PFSK-1 (cell line): ENCODE results near the gene SLIT2. TPM values are rescaled to one million over a fixed set of nuclear protein-coding genes. Genes with fewer than 3 reads are reported as not detected.

Source experiments
- FOXP2 ChIP-seq: optimal IDR thresholded peaks from 2 replicates; pipeline ENCODE3; 2011; ENCODE audit warnings: borderline replicate concordance, control low read depth, inconsistent platforms; ENCODE audit not compliant: insufficient read depth; ENCODE audit errors: extremely low read length, extremely low read depth
- POLR2AphosphoS5 ChIP-seq: IDR thresholded peaks from 2 replicates; pipeline ENCODE4 v1.6.1; 2012; ENCODE audit warnings: low read depth, mild to moderate bottlenecking, control low read depth, low read length, moderate library complexity
- SIN3A ChIP-seq: IDR thresholded peaks from 2 replicates; pipeline ENCODE4 v1.6.1; 2012; ENCODE audit warnings: mild to moderate bottlenecking, low read length, moderate library complexity, borderline replicate concordance; ENCODE audit not compliant: insufficient read depth
- TAF1 ChIP-seq: IDR thresholded peaks from 2 replicates; pipeline ENCODE4 v1.6.1; 2012; ENCODE audit warnings: low read length, control low read depth, borderline replicate concordance; ENCODE audit not compliant: insufficient read depth
- polyA plus RNA-seq: library from polyadenylated mRNA; unstranded; fragments of >200 nt; gene quantifications from one replicate; pipeline ENCODE4 v1.2.1, GENCODE V29; 2012; ENCODE audit warnings: low read depth, missing spikeins; ENCODE audit not compliant: insufficient read length
- TF ChIP-seq, protein P1 (sequence below), 2 experiments: IDR thresholded peaks; 2 replicates each; pipeline versions ENCODE4 v1.6.1 to v1.8.0; 2011 to 2012; ENCODE audit warnings: low read depth in 2 of 2, low read length in 2 of 2, control low read depth in 1 of 2, inconsistent platforms in 1 of 2, mild to moderate bottlenecking in 1 of 2, moderate library complexity in 1 of 2; ENCODE audit not compliant: insufficient read depth in 1 of 2

SLIT2 gene, protein sequence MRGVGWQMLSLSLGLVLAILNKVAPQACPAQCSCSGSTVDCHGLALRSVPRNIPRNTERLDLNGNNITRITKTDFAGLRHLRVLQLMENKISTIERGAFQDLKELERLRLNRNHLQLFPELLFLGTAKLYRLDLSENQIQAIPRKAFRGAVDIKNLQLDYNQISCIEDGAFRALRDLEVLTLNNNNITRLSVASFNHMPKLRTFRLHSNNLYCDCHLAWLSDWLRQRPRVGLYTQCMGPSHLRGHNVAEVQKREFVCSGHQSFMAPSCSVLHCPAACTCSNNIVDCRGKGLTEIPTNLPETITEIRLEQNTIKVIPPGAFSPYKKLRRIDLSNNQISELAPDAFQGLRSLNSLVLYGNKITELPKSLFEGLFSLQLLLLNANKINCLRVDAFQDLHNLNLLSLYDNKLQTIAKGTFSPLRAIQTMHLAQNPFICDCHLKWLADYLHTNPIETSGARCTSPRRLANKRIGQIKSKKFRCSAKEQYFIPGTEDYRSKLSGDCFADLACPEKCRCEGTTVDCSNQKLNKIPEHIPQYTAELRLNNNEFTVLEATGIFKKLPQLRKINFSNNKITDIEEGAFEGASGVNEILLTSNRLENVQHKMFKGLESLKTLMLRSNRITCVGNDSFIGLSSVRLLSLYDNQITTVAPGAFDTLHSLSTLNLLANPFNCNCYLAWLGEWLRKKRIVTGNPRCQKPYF (N-terminal part only)
- polyA plus RNA-seq, result 13.3 TPM

GRCh38 chr4:20251796-20252655 lies at the start of gene SLIT2:
SLIT2 (plus strand) TSS chr4:20251905; CDS start chr4:20253816, 1,911 bp downstream.
- TF ChIP-seq POLR2AphosphoS5 (peak; percentile 96), FOXP2 (no peak), SIN3A (0 out of 2 replicates have a peak, but pooled peaks have one; percentile 61), TAF1 (peak; percentile 83; the same call in 1 of the 2 replicates)
- TF ChIP-seq, protein P1, sequence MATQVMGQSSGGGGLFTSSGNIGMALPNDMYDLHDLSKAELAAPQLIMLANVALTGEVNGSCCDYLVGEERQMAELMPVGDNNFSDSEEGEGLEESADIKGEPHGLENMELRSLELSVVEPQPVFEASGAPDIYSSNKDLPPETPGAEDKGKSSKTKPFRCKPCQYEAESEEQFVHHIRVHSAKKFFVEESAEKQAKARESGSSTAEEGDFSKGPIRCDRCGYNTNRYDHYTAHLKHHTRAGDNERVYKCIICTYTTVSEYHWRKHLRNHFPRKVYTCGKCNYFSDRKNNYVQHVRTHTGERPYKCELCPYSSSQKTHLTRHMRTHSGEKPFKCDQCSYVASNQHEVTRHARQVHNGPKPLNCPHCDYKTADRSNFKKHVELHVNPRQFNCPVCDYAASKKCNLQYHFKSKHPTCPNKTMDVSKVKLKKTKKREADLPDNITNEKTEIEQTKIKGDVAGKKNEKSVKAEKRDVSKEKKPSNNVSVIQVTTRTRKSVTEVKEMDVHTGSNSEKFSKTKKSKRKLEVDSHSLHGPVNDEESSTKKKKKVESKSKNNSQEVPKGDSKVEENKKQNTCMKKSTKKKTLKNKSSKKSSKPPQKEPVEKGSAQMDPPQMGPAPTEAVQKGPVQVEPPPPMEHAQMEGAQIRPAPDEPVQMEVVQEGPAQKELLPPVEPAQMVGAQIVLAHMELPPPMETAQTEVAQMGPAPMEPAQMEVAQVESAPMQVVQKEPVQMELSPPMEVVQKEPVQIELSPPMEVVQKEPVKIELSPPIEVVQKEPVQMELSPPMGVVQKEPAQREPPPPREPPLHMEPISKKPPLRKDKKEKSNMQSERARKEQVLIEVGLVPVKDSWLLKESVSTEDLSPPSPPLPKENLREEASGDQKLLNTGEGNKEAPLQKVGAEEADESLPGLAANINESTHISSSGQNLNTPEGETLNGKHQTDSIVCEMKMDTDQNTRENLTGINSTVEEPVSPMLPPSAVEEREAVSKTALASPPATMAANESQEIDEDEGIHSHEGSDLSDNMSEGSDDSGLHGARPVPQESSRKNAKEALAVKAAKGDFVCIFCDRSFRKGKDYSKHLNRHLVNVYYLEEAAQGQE (IDR thresholded peaks at IDR 0.05; ENCODE audit: insufficient read depth in 1 of 2, low read depth in 2 of 2, low read length in 2 of 2), result no peak; a peak in 1 of 4 replicates

GRCh38 chr4:20203508-20203907 lies 48.2 kb upstream of the SLIT2 start:
- TF ChIP-seq FOXP2 (no peak), TAF1 (no peak), SIN3A (no peak), POLR2AphosphoS5 (no peak)
- TF ChIP-seq, protein P1 (IDR thresholded peaks at IDR 0.05; ENCODE audit: insufficient read depth in 1 of 2, low read depth in 2 of 2, low read length in 2 of 2), result no peak

DNA sequence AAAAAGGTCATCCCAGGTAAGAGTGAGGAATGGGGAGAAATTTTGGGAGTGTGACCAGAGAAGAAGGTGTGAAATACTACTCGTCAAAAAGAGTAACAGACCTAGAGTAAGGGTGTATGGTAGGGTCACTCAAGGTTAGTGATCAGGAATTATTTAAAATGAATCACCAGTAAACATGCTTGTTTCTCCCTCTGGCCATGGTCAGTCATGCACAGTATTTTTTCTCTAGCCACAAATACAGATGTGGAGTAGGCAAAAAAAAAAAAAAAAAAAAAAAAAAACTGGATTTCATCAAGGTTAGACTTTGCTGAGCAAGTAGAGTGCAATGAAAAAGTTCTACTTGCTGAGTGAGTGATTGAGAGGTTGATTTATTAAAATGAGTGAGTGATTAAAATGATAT lies 34.2 kb upstream of the SLIT2 start:
- TF ChIP-seq POLR2AphosphoS5 (no peak), SIN3A (no peak), TAF1 (no peak), FOXP2 (no peak)
- TF ChIP-seq, protein P1 (IDR thresholded peaks at IDR 0.05; ENCODE audit: insufficient read depth in 1 of 2, low read depth in 2 of 2, low read length in 2 of 2), result no peak

GRCh38 chr4:20217951-20218350 lies 33.8 kb upstream of the SLIT2 start:
- TF ChIP-seq POLR2AphosphoS5 (no peak), SIN3A (no peak), FOXP2 (no peak)
- TF ChIP-seq, protein P1 (IDR thresholded peaks at IDR 0.05; ENCODE audit: insufficient read depth in 1 of 2, low read depth in 2 of 2, low read length in 2 of 2), result no peak
